CD4-positive, alpha-beta T cell (primary cell): Measurements from ENCODE around the gene OLFM1. TPM values are rescaled to one million over a fixed set of nuclear protein-coding genes. Genes with fewer than 3 reads are reported as not detected.

Experiments
- ATAC-seq: fragments of 200-7000 bp; cut with Tn5 transposase; one replicate; pipeline ENCODE4 v1.10.0; 2022; ENCODE audit warnings: mild to moderate bottlenecking; ENCODE audit not compliant: poor library complexity
- CTCF ChIA-PET: fragments of 350-600 bp; sonication (Branson Sonifier 250); formaldehyde crosslinking; loops from one replicate; lab custom pipeline; 2021; ENCODE audit warnings: antibody characterized with exemption, inconsistent platforms; lab: Charles Lee
- POLR2A ChIA-PET: fragments of 350-600 bp; sonication (Branson Sonifier 250); formaldehyde crosslinking; loops from one replicate; lab custom pipeline; 2021; ENCODE audit warnings: antibody characterized with exemption, inconsistent platforms; lab: Charles Lee
- DNase-seq, 14 experiments: peaks; one replicate each; pipeline ENCODE4 v3.0.0-alpha.2; 2013 to 2020; ENCODE audit warnings: mixed read lengths in 2 of 14
- H3K27ac ChIP-seq, 2 donors: one replicate each; pipeline versions ENCODE4 v1.5.1 to v1.7.0; 2013; ENCODE audit warnings: low read length in 2 of 2, low read depth in 1 of 2, mild to moderate bottlenecking in 1 of 2
- H3K27me3 ChIP-seq, 2 experiments: 1 replicate in 1 of 2; 2 replicates in 1 of 2; pipeline versions ENCODE4 v1.6.1 to v1.7.0; 2013; ENCODE audit warnings: low read length in 2 of 2, control low read depth in 1 of 2, mild to moderate bottlenecking in 1 of 2, moderate library complexity in 1 of 2; ENCODE audit not compliant: insufficient read depth in 2 of 2, control insufficient read depth in 1 of 2
- H3K36me3 ChIP-seq: one replicate; pipeline ENCODE4 v1.6.1; 2013; ENCODE audit warnings: low read length, control low read depth; ENCODE audit not compliant: insufficient read depth
- H3K4me1 ChIP-seq: one replicate; pipeline ENCODE4 v1.6.1; 2013; ENCODE audit warnings: low read length, control low read depth; ENCODE audit not compliant: insufficient read depth
- H3K4me3 ChIP-seq: one replicate; pipeline ENCODE4 v1.5.1; 2013; ENCODE audit warnings: mild to moderate bottlenecking, low read length, moderate library complexity
- H3K9me3 ChIP-seq, 2 experiments: 1 replicate in 1 of 2; 2 replicates in 1 of 2; pipeline versions ENCODE4 v1.6.1 to v1.7.0; 2013; ENCODE audit warnings: low read length in 2 of 2, mild to moderate bottlenecking in 2 of 2, control low read depth in 1 of 2, moderate library complexity in 1 of 2; ENCODE audit not compliant: control insufficient read depth in 1 of 2, insufficient read depth in 1 of 2
- H3K27ac Mint-ChIP-seq: one replicate; pipeline ENCODE4 v1.8.0; 2020; ENCODE audit warnings: mixed read lengths
- H3K27me3 Mint-ChIP-seq: one replicate; pipeline ENCODE4 v1.8.0; 2021; ENCODE audit warnings: mixed read lengths
- H3K36me3 Mint-ChIP-seq: one replicate; pipeline ENCODE4 v1.8.0; 2021; ENCODE audit warnings: low read depth, mixed read lengths
- H3K4me1 Mint-ChIP-seq: one replicate; pipeline ENCODE4 v1.8.0; 2021; ENCODE audit warnings: low read depth, mixed read lengths
- H3K4me3 Mint-ChIP-seq: one replicate; pipeline ENCODE4 v1.8.0; 2020; ENCODE audit warnings: mild to moderate bottlenecking, mixed read lengths
- H3K9me3 Mint-ChIP-seq: one replicate; pipeline ENCODE4 v1.8.0; 2020; ENCODE audit warnings: mixed read lengths
- intact Hi-C, 2 experiments: fragments of 100-400 bp; cut with DNase I in 1 of 2; cut with micrococcal nuclease in 1 of 2; formaldehyde crosslinking; loops; one replicate each; pipeline versions ENCODE4 v1.15.1 to v1.9.0; 2023 to 2025; cut with DNase I, micrococcal nuclease
- total RNA-seq, 174 experiments: library from RNA in 2 of 174; stranded (reverse) in 2 of 174; gene quantifications; one replicate each; pipeline ENCODE4 v1.2.3 and lab custom pipeline; 2021 to 2026
- TF ChIP-seq, protein P1 (sequence below): fragments of 200-600 bp; IDR thresholded peaks from one replicate; pipeline ENCODE4 v1.8.0; 2022; ENCODE audit warnings: antibody characterized with exemption, mild to moderate bottlenecking

OLFM1 gene
- total RNA-seq, 2 experiments from 2014 or later: not detected

DNA sequence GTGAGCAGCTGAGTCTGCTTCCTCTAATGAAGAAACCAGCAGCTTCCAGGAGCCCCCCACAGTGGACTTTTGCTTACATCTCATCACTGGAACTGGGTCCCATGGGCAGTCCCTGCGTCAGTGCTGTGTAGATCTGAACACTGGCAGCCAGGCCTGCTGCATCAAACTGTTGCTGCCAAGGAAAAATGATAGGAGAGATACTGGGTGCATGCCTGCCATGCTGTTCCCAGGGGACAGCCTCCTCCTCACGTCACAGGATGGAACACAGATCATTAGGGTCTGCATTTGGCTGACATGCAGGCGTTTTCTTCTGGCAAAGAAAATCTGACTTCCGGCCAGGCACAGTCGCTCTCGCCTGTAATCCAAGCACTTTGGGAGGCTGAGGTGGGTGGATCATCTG is 67.9 kb downstream of the OLFM1 start:
- ATAC-seq: no peak
- POLR2A ChIA-PET: no interaction called here

DNA sequence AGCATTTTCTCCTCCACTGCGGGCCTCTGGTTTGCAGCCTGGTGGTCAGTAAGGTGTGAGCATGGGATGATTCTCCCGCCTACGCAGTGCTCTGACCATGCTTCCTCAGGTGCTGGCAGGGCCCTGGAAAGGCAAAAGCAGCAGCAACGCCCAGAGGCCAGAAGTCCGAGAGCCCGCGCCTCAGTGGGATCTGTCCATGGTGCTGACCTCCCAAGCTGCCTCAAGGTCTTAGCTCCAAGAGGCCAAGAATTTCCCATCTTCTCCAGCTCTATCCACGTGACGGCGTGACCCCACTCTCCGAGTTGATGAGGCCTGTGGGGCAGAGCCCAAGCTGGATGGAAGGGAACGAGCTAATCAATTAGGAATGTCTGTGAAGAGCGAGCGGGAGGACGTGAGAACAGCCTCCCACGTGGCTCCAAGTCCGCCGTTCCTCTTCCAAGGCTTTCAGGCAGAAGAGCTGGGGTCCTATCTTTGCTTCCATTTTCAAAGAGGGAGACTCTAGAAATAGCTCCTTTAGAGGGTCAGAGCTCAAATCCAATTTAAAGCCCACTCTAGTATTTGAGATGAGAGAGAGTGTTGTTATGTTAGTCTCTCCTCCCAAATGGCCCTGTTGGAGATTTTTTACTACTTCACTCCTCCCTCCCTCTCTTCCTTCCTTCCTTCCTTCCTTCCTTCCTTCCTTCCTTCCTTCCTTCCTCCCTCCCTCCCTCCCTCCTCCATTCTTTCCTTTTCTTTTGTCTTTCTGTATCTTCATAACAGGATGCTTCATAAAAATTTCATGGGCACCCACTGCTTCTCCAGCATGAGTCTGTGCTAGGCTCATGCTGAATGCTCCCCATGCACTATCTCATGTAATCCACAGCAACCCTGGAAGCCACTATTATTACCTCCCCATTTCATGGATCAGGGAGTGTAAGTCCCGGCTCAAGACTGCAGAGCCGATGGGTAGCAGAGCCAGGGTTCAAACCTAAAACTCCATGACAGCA is 69.3 kb downstream of the OLFM1 start:
- ChIA-PET POLR2A (no interaction called here), CTCF (no interaction called here)
- H3K9me3 ChIP-seq: peaks cover 0 to 27% of the 10 kb centered on the region in 2 experiments
- H3K36me3 Mint-ChIP-seq: no peaks in the 10 kb centered on the region
- H3K4me1 Mint-ChIP-seq: no peaks in the 10 kb centered on the region
- H3K27me3 ChIP-seq: peaks cover 0 to 4% of the 10 kb centered on the region in 2 experiments
- H3K9me3 Mint-ChIP-seq: no peaks in the 10 kb centered on the region
- H3K27ac Mint-ChIP-seq: no peak overlapping the region
- intact Hi-C loops: no loop called here
- peaks cover 14% of the 10 kb centered on the region for H3K27me3 Mint-ChIP-seq
- TF ChIP-seq, protein P1, sequence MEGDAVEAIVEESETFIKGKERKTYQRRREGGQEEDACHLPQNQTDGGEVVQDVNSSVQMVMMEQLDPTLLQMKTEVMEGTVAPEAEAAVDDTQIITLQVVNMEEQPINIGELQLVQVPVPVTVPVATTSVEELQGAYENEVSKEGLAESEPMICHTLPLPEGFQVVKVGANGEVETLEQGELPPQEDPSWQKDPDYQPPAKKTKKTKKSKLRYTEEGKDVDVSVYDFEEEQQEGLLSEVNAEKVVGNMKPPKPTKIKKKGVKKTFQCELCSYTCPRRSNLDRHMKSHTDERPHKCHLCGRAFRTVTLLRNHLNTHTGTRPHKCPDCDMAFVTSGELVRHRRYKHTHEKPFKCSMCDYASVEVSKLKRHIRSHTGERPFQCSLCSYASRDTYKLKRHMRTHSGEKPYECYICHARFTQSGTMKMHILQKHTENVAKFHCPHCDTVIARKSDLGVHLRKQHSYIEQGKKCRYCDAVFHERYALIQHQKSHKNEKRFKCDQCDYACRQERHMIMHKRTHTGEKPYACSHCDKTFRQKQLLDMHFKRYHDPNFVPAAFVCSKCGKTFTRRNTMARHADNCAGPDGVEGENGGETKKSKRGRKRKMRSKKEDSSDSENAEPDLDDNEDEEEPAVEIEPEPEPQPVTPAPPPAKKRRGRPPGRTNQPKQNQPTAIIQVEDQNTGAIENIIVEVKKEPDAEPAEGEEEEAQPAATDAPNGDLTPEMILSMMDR: no peak
- no peak overlapping the region for H3K4me3 ChIP-seq
- no peak overlapping the region for H3K4me3 Mint-ChIP-seq
- no peak overlapping the region for H3K27ac ChIP-seq
- H3K4me1 ChIP-seq: no peaks in the 10 kb centered on the region
- no peaks in the 10 kb centered on the region for H3K36me3 ChIP-seq
- DNase-seq: peak in 2 of 14 experiments; percentile 5 to 13
- no peak for ATAC-seq

More for the DNA sequence above, 67.9 kb downstream of the OLFM1 start:
- Mint-ChIP-seq H3K9me3 (no peaks in the 10 kb centered on the region), H3K4me1 (no peaks in the 10 kb centered on the region), H3K4me3 (no peak overlapping the region), H3K27me3 (peaks cover 14% of the 10 kb centered on the region), H3K36me3 (no peaks in the 10 kb centered on the region), H3K27ac (no peak overlapping the region)
- Histone ChIP-seq H3K36me3 (no peaks in the 10 kb centered on the region), H3K27me3 (peaks cover 0 to 4% of the 10 kb centered on the region in 2 experiments), H3K4me3 (no peak overlapping the region), H3K27ac (no peak overlapping the region), H3K4me1 (no peaks in the 10 kb centered on the region), H3K9me3 (peaks cover 0 to 41% of the 10 kb centered on the region in 2 experiments)
- CTCF ChIA-PET: no interaction called here
- intact Hi-C loops: no loop called here
- DNase-seq: no peak
- TF ChIP-seq, protein P1: no peak

DNA sequence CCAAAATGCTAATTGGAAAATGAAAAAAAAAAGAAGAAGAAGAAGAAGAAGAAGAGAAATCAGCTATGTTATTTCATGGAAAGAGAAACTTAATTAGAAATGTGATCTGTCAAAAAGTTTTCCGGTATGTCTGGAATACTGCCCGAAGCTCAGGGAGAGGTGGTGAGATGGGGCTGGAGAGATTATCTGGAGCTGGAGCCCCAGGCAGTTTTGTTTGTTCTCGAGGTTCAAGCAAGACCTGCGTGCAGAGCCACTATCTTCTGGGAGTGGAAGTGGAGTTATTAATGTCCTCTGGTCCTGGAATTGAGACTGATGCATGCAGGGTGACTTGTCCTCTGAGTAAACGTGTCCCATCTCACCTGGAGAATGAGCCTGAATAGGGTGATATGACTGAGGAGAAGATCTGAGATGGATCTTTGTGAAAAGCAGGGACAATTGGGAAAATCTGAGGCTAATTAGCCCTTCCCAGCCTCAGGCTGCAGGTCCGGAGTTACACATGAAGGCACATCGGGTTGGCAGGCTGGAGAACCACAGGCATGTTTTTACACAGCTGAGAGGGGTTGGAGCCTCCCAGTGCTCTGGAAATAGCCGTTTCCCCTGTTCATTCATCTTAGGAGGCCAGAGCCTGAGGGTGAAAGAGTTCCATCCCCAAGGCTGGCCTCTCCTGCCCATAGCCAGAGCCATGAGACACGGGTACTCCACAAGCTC is 70.5 kb downstream of the OLFM1 start:
- no peaks in the 10 kb centered on the region for H3K36me3 ChIP-seq
- TF ChIP-seq, protein P1: no peak
- no peaks in the 10 kb centered on the region for H3K4me1 ChIP-seq
- H3K27ac ChIP-seq: no peak overlapping the region
- CTCF ChIA-PET: no interaction called here
- no peaks in the 10 kb centered on the region for H3K36me3 Mint-ChIP-seq
- peaks cover 0 to 4% of the 10 kb centered on the region in 2 experiments for H3K27me3 ChIP-seq
- H3K9me3 ChIP-seq: peaks cover 0 to 16% of the 10 kb centered on the region in 2 experiments
- H3K9me3 Mint-ChIP-seq: no peaks in the 10 kb centered on the region
- DNase-seq (no peak), ATAC-seq (no peak)
- peaks cover 14% of the 10 kb centered on the region for H3K27me3 Mint-ChIP-seq
- H3K27ac Mint-ChIP-seq: no peak overlapping the region
- POLR2A ChIA-PET: interaction anchor here (0.6 kb wide), 1 partner anchor 19 kb away, joined by 3 read pairs; no protein-coding TSS in a partner anchor
- no peak overlapping the region for H3K4me3 Mint-ChIP-seq
- no peak overlapping the region for H3K4me3 ChIP-seq
- intact Hi-C loops: no loop called here
- no peaks in the 10 kb centered on the region for H3K4me1 Mint-ChIP-seq
